Ovary (tissue), 9 donors: ENCODE results near the gene NCOA3. TPM values are rescaled to one million over a fixed set of nuclear protein-coding genes. Genes with fewer than 3 reads are reported as not detected.

ENCODE experiments used
- DNase-seq, 5 donors: peaks; one replicate each; pipeline ENCODE4 v3.0.0-alpha.2; 2019 to 2020
- H3K27ac ChIP-seq, 2 donors: fragments of 200-600 bp; one replicate each; pipeline versions ENCODE4 v1.5.1 to v1.8.0; 2019 to 2022
- H3K27me3 ChIP-seq: fragments of 200-600 bp; one replicate; pipeline ENCODE4 v1.8.0; 2022
- H3K36me3 ChIP-seq: fragments of 200-600 bp; sonication (generic); one replicate; pipeline ENCODE4 v1.5.1; 2019
- H3K4me1 ChIP-seq: one replicate; pipeline ENCODE4 v1.8.1; 2013; ENCODE audit warnings: mild to moderate bottlenecking, moderate library complexity; ENCODE audit not compliant: insufficient read depth
- H3K4me3 ChIP-seq: fragments of 200-600 bp; sonication (generic); one replicate; pipeline ENCODE4 v1.5.1; 2017
- H3K9me3 ChIP-seq, 2 donors: fragments of 200-600 bp in 1 of 2; sonication (generic) in 1 of 2; one replicate each; pipeline versions ENCODE4 v1.5.1 to v1.8.1; 2013 to 2019; ENCODE audit warnings: mild to moderate bottlenecking in 1 of 2, moderate library complexity in 1 of 2
- EP300 ChIP-seq: sonication (generic); formaldehyde crosslinking; IDR thresholded peaks from one replicate; pipeline ENCODE4 v1.6.1; 2017; ENCODE audit warnings: antibody characterized with exemption
- POLR2A ChIP-seq: fragments of 450-650 bp; IDR thresholded peaks from one replicate; pipeline ENCODE4 v1.6.1; 2017; ENCODE audit warnings: antibody characterized with exemption, mild to moderate bottlenecking, moderate library complexity
- WGBS, 3 donors: extraction: QIAGEN DNeasy Blood & Tissue Kit in 1 of 3; methylation state at CpG; one replicate each; pipeline versions ENCODE4 v1.1.5 to v1.1.7; 2013 to 2017; 5-methylcytosine and 5-hydroxymethylcytosine counted together
- intact Hi-C, 4 donors: fragments of 100-400 bp; cut with DNase I; formaldehyde crosslinking; loops; one replicate each; pipeline versions ENCODE4 v1.11.0 to v1.15.1; 2022 to 2023
- polyA plus RNA-seq, 2 donors: library from polyadenylated mRNA; stranded (reverse); fragments of 200-250 nt in 1 of 2; fragments of 350-450 nt in 1 of 2; fragmentation: Illumina TruSeq in 1 of 2; extraction: RNeasy Lipid Tissue Mini Kit (QIAGEN cat#74804) in 1 of 2; gene quantifications; one replicate each; pipeline ENCODE4 v1.2.3, GENCODE V29; 2013 to 2014
- small RNA-seq: library from RNA; depleted of rRNA; stranded (forward); fragments of <200 nt; gene quantifications from one replicate; pipeline ENCODE3, GENCODE V24; 2016
- total RNA-seq, 7 donors: library from RNA; depleted of rRNA in 2 of 7; stranded (reverse); fragments of >200 nt in 2 of 7; fragmentation: NEBNext Ultra II Directional in 3 of 7; extraction: Animal tissue kit (Norgen Biotek cat#: 25700) in 3 of 7; gene quantifications; one replicate each; pipeline versions ENCODE4 v1.1.0 to v1.2.4, GENCODE V29; 2016 to 2023
- TF ChIP-seq, protein P1 (sequence below), 3 donors: fragments of 450-650 bp in 2 of 3; fragments of 200-600 bp in 1 of 3; IDR thresholded peaks; one replicate each; pipeline versions ENCODE4 v1.5.1 to v1.8.0; 2016 to 2022; ENCODE audit warnings: antibody characterized with exemption in 3 of 3, mild to moderate bottlenecking in 1 of 3
- donor health status: DM: no; HTN: no; CAD: no; lungs with moderate emphysema.
- donor health status: DM: no; HTN: no; CAD: no.
- donor health status: Bipolar disorder and iron deficiency.
- donor health status: DM: yes; HTN: yes; CAD: no.
- donor health status: DM: no; HTN: no; CAD: no.
- donor health status: DM: yes; HTN: yes; CAD: no.

Gene NCOA3
- total and polyA plus RNA-seq, 9 donors, result 8.2 to 32.4 (median 25.7) TPM

GRCh38 chr20:47705497-47705856 lies 203.8 kb downstream of the NCOA3 start:
- H3K9me3 ChIP-seq, result no peaks in the 10 kb centered on the region
- peak in 3 of 5 donors; percentile 50 to 62 (median 51) for DNase-seq
- TF ChIP-seq EP300, result no peak
- TF ChIP-seq, protein P1, sequence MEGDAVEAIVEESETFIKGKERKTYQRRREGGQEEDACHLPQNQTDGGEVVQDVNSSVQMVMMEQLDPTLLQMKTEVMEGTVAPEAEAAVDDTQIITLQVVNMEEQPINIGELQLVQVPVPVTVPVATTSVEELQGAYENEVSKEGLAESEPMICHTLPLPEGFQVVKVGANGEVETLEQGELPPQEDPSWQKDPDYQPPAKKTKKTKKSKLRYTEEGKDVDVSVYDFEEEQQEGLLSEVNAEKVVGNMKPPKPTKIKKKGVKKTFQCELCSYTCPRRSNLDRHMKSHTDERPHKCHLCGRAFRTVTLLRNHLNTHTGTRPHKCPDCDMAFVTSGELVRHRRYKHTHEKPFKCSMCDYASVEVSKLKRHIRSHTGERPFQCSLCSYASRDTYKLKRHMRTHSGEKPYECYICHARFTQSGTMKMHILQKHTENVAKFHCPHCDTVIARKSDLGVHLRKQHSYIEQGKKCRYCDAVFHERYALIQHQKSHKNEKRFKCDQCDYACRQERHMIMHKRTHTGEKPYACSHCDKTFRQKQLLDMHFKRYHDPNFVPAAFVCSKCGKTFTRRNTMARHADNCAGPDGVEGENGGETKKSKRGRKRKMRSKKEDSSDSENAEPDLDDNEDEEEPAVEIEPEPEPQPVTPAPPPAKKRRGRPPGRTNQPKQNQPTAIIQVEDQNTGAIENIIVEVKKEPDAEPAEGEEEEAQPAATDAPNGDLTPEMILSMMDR (IDR thresholded peaks at IDR 0.05), result no peak
- no peak for TF ChIP-seq POLR2A
- H3K4me3 ChIP-seq, result no peak overlapping the region
- H3K27ac ChIP-seq, result no peak overlapping the region
- H3K4me1 ChIP-seq, result peaks cover 23% of the 10 kb centered on the region
- WGBS, 3 donors, result 36 to 50% (median 43%) methylated on average over 7 of the region's 7 CpGs
- intact Hi-C loops, result no loop called here
- H3K27me3 ChIP-seq, result no peaks in the 10 kb centered on the region
- H3K36me3 ChIP-seq, result no peaks in the 10 kb centered on the region

DNA sequence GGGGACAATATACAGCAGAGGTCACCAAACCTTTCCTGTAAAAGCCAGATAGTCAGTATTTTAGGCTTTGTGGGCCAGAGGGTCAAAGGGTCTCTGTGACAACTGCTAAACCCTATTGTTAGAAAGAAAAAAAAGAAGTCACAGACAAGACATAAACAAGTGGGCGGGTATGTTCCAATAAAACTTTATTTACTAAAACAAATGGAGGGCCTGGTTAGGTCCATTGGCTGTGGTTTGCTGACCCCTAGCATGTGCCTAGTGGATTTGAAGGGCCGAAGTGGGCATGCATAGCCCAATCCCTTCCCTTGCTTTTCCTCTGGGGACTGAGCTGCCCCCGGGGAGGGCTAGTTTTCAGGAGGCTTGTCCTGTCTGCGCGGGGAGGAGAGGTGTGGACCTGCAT lies 204.7 kb downstream of the NCOA3 start:
- no peaks in the 10 kb centered on the region for H3K27me3 ChIP-seq
- 94 to 98% (median 97%) methylated on average over 5 of the region's 5 CpGs for WGBS, 3 donors
- intact Hi-C loops, result no loop called here
- no peak overlapping the region for H3K27ac ChIP-seq
- H3K4me3 ChIP-seq, result no peak overlapping the region
- H3K4me1 ChIP-seq, result peaks cover 26% of the 10 kb centered on the region
- H3K36me3 ChIP-seq, result no peaks in the 10 kb centered on the region
- TF ChIP-seq POLR2A (no peak), EP300 (no peak)
- TF ChIP-seq, protein P1 (IDR thresholded peaks at IDR 0.05), result no peak
- DNase-seq, result no peak
- no peaks in the 10 kb centered on the region for H3K9me3 ChIP-seq

Small RNA genes lying within 50 kb of the gene (small RNA-seq; reads per million reads assigned to genes)
- not detected for gene RNU6-497P
- not detected for gene RNU6-563P

Other genes starting within 250 kb of the NCOA3 start
- gene ZMYND8, start 145.2 kb upstream of the NCOA3 start, total RNA-seq, result 10 to 100 TPM; 20.3 to 40.7 (median 31.2) TPM
- 10 to 100 TPM in 1 of 2 donors, 1 to 10 TPM in 1; 8.3 to 23.5 TPM for gene ZMYND8, start 145.2 kb upstream of the NCOA3 start, polyA plus RNA-seq